Nephron (organoid): ENCODE measurements around the gene CXorf66.

Source experiments
- H3K27ac Mint-ChIP-seq, 3 experiments: 2 replicates each; pipeline ENCODE4 v1.8.0; 2020; ENCODE audit warnings: mixed read lengths in 3 of 3, mild to moderate bottlenecking in 2 of 3, moderate library complexity in 1 of 3
- H3K27me3 Mint-ChIP-seq: 2 replicates; pipeline ENCODE4 v1.8.0; 2021; ENCODE audit warnings: low read depth, mild to moderate bottlenecking, moderate library complexity, mixed read lengths
- H3K36me3 Mint-ChIP-seq: 2 replicates; pipeline ENCODE4 v1.8.0; 2020; ENCODE audit warnings: low read depth, mixed read lengths
- H3K4me1 Mint-ChIP-seq: 2 replicates; pipeline ENCODE4 v1.8.0; 2020; ENCODE audit warnings: mixed read lengths
- H3K4me3 Mint-ChIP-seq, 3 experiments: 2 replicates each; pipeline ENCODE4 v1.8.0; 2020; ENCODE audit warnings: mild to moderate bottlenecking in 3 of 3, mixed read lengths in 3 of 3, moderate library complexity in 2 of 3
- H3K9me3 Mint-ChIP-seq: 2 replicates; pipeline ENCODE4 v1.8.0; 2020; ENCODE audit warnings: mixed read lengths
- TF ChIP-seq, protein P1 (sequence below), 3 experiments: fragments of 200-600 bp; sonication (generic); IDR thresholded peaks; one replicate each; pipeline ENCODE4 v1.5.0; 2021; ENCODE audit warnings: antibody characterized with exemption in 3 of 3; ENCODE audit not compliant: unreplicated experiment in 3 of 3

CXorf66 gene, protein sequence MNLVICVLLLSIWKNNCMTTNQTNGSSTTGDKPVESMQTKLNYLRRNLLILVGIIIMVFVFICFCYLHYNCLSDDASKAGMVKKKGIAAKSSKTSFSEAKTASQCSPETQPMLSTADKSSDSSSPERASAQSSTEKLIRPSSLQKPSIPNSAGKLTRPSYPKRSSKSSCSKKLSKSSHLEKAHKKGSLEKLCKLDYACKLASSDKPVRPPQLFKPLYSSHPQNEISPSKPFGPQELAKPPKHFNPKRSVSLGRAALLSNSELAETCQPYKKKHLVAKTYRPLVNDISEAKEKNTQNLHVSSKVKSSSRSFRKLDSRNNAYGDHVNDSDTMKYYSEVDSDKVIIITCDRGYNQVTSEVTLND

GRCh38 chrX:139965421-139965820 is at the start of gene CXorf66:
Gene CXorf66, minus strand, starts transcription at chrX:139965521. Its CDS starts 25 bp downstream, at chrX:139965496.
- Mint-ChIP-seq H3K27me3 (no peaks in the 10 kb centered on the region), H3K27ac (no peak within 1 kb of the TSS), H3K36me3 (no peaks in the 10 kb centered on the region), H3K4me3 (no peak within 1 kb of the TSS), H3K9me3 (peaks cover 16% of the 10 kb centered on the region), H3K4me1 (no peaks in the 10 kb centered on the region)
- TF ChIP-seq, protein P1, sequence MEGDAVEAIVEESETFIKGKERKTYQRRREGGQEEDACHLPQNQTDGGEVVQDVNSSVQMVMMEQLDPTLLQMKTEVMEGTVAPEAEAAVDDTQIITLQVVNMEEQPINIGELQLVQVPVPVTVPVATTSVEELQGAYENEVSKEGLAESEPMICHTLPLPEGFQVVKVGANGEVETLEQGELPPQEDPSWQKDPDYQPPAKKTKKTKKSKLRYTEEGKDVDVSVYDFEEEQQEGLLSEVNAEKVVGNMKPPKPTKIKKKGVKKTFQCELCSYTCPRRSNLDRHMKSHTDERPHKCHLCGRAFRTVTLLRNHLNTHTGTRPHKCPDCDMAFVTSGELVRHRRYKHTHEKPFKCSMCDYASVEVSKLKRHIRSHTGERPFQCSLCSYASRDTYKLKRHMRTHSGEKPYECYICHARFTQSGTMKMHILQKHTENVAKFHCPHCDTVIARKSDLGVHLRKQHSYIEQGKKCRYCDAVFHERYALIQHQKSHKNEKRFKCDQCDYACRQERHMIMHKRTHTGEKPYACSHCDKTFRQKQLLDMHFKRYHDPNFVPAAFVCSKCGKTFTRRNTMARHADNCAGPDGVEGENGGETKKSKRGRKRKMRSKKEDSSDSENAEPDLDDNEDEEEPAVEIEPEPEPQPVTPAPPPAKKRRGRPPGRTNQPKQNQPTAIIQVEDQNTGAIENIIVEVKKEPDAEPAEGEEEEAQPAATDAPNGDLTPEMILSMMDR (IDR thresholded peaks at IDR 0.05; ENCODE audit: unreplicated experiment in 3 of 3): no peak

DNA sequence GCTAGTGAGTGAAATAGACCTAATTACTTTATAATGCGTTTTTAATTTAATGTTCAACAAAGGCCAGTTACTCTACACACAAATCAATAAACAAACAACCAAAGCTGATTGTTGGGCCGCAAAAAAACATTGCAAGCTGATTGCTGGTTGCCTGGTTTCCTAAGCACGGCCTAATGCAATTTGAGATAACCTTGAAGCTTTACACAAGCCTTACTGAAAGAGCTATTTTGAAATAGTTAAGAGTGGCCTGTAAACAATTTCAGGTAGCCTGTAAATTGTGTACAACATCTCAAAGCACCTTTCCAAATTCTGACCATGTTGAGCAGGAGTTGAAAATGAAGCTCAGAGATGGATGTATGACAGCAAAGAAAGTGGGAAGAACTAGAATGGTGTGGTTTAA is 17.5 kb upstream of the CXorf66 start:
- no peaks in the 10 kb centered on the region for H3K27me3 Mint-ChIP-seq
- H3K4me3 Mint-ChIP-seq: no peak overlapping the region
- peaks cover 2% of the 10 kb centered on the region for H3K9me3 Mint-ChIP-seq
- TF ChIP-seq, protein P1 (IDR thresholded peaks at IDR 0.05; ENCODE audit: unreplicated experiment in 3 of 3): no peak
- H3K27ac Mint-ChIP-seq: no peak overlapping the region
- no peaks in the 10 kb centered on the region for H3K36me3 Mint-ChIP-seq
- no peaks in the 10 kb centered on the region for H3K4me1 Mint-ChIP-seq

GRCh38 chrX:139974471-139974870 is 9.2 kb upstream of the CXorf66 start:
- no peak overlapping the region for H3K4me3 Mint-ChIP-seq

GRCh38 chrX:139972629-139973624 is 7.6 kb upstream of the CXorf66 start:
- TF ChIP-seq, protein P1 (IDR thresholded peaks at IDR 0.05; ENCODE audit: unreplicated experiment in 3 of 3): no peak
- H3K27ac Mint-ChIP-seq: no peak overlapping the region
- H3K27me3 Mint-ChIP-seq: peaks cover 8% of the 10 kb centered on the region
- H3K9me3 Mint-ChIP-seq: peaks cover 7% of the 10 kb centered on the region
- H3K36me3 Mint-ChIP-seq: no peaks in the 10 kb centered on the region
- no peaks in the 10 kb centered on the region for H3K4me1 Mint-ChIP-seq
- H3K4me3 Mint-ChIP-seq: no peak overlapping the region

More at GRCh38 chrX:139974471-139974870, 9.2 kb upstream of the CXorf66 start:
- H3K9me3 Mint-ChIP-seq: peaks cover 7% of the 10 kb centered on the region
- H3K27me3 Mint-ChIP-seq: peaks cover 8% of the 10 kb centered on the region
- TF ChIP-seq, protein P1 (IDR thresholded peaks at IDR 0.05; ENCODE audit: unreplicated experiment in 3 of 3): no peak
- no peaks in the 10 kb centered on the region for H3K4me1 Mint-ChIP-seq
- no peak overlapping the region for H3K27ac Mint-ChIP-seq
- H3K36me3 Mint-ChIP-seq: no peaks in the 10 kb centered on the region

DNA sequence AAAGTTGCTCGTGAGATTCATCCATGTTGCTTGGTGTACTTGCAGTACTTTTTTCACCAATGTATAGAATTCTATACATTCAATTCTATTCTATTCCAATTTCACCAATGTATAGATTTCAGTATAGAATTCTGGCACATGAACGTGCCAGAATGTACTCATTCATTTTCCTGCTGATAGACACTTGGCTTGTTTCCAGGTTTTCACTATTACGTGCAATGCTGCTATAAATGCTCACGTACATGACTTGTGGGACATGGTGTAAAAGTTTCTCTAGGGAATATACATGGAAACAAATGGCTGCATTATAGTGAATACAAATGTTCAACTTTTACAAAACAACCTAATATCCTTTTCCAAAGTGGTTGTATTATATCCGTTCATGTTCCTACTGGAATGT is 6.8 kb upstream of the CXorf66 start:
- Mint-ChIP-seq H3K4me1 (no peaks in the 10 kb centered on the region), H3K9me3 (peaks cover 8% of the 10 kb centered on the region), H3K4me3 (no peak overlapping the region), H3K36me3 (no peaks in the 10 kb centered on the region), H3K27ac (no peak overlapping the region), H3K27me3 (peaks cover 8% of the 10 kb centered on the region)
- TF ChIP-seq, protein P1 (IDR thresholded peaks at IDR 0.05; ENCODE audit: unreplicated experiment in 3 of 3): no peak
